ENCODE results near the gene TMEM184A. TPM values are rescaled to one million over a fixed set of nuclear protein-coding genes. Genes with fewer than 3 reads are reported as not detected.
A peak's percentile ranks its signal among the peaks of the same experiment; 100 is the strongest.

The TMEM184A gene
- total and polyA plus RNA-seq, 4 experiments from 2014 or later = not detected

- Mint-ChIP-seq H3K36me3 (peaks cover 0 to 23% of the 10 kb centered on the region in 2 donors), H3K4me3 (peak overlapping the region in 1 of 8 donors; percentile 39), H3K27me3 (no peaks in the 10 kb centered on the region), H3K27ac (peak overlapping the region in 1 of 7 donors; percentile 21), H3K4me1 (peaks cover 9 to 30% (median 18%) of the 10 kb centered on the region in 4 donors), H3K9me3 (no peaks in the 10 kb centered on the region)
- H3K27ac ChIP-seq (ENCODE audit: low read depth, low read length) = no peak overlapping the region
- intact Hi-C loops (cut with micrococcal nuclease) = no loop called here
- H3K9me3 ChIP-seq (ENCODE audit: control insufficient read depth in 1 of 2, low read length in 2 of 2) = no peaks in the 10 kb centered on the region
- no peaks in the 10 kb centered on the region for H3K27me3 ChIP-seq (ENCODE audit: insufficient read depth, low read length)
- no peak overlapping the region for H3K4me3 ChIP-seq (ENCODE audit: low read length in 2 of 2)
- H3K36me3 ChIP-seq (ENCODE audit: insufficient read depth, low read length) = peaks cover 11% of the 10 kb centered on the region
- H3K4me1 ChIP-seq (ENCODE audit: insufficient read depth, low read length) = peaks cover 20% of the 10 kb centered on the region
- ChIA-PET CTCF (ENCODE audit: partially characterized antibody) (no interaction called here), POLR2A (ENCODE audit: partially characterized antibody) (no interaction called here)
- DNase-seq = no peak
Measured at GRCh38 chr7:1566687-1567048, 10.7 kb upstream of the TMEM184A start.

DNA sequence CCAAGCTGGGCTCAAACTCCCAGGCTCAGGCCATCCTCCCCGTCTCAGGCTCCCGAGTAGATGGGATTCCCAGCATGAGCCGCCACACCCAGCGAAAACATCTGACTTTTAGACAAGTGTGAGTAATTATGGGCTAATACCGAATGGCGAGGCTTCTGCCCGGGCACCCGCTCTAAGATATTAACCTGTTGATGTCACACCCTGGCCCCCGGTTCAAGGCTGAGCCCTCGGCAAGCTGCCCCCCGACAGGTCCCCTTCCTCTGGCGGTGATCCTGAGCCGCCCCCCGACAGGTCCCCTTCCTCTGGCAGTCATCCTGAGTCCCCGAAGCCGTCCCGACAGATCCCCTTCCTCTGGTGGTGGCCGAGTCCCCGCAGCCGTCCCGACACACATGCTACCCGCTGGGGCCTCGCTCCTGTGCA lies 8.6 kb upstream of the TMEM184A start:
- ChIA-PET CTCF (ENCODE audit: partially characterized antibody) (no interaction called here), POLR2A (ENCODE audit: partially characterized antibody) (no interaction called here)
- Histone ChIP-seq H3K27me3 (ENCODE audit: insufficient read depth, low read length) (no peaks in the 10 kb centered on the region), H3K4me3 (ENCODE audit: low read length in 2 of 2) (no peak overlapping the region), H3K36me3 (ENCODE audit: insufficient read depth, low read length) (peaks cover 11% of the 10 kb centered on the region), H3K27ac (ENCODE audit: low read depth, low read length) (no peak overlapping the region), H3K9me3 (ENCODE audit: control insufficient read depth in 1 of 2, low read length in 2 of 2) (no peaks in the 10 kb centered on the region), H3K4me1 (ENCODE audit: insufficient read depth, low read length) (peaks cover 10% of the 10 kb centered on the region)
- no peaks in the 10 kb centered on the region for H3K9me3 Mint-ChIP-seq
- no peaks in the 10 kb centered on the region for H3K27me3 Mint-ChIP-seq
- peaks cover 5 to 21% (median 9%) of the 10 kb centered on the region in 4 donors for H3K4me1 Mint-ChIP-seq
- peaks cover 0 to 21% of the 10 kb centered on the region in 2 donors for H3K36me3 Mint-ChIP-seq
- intact Hi-C loops (cut with micrococcal nuclease) = no loop called here
- no peak for DNase-seq
- no peak overlapping the region for H3K4me3 Mint-ChIP-seq
- H3K27ac Mint-ChIP-seq = no peak overlapping the region

DNA sequence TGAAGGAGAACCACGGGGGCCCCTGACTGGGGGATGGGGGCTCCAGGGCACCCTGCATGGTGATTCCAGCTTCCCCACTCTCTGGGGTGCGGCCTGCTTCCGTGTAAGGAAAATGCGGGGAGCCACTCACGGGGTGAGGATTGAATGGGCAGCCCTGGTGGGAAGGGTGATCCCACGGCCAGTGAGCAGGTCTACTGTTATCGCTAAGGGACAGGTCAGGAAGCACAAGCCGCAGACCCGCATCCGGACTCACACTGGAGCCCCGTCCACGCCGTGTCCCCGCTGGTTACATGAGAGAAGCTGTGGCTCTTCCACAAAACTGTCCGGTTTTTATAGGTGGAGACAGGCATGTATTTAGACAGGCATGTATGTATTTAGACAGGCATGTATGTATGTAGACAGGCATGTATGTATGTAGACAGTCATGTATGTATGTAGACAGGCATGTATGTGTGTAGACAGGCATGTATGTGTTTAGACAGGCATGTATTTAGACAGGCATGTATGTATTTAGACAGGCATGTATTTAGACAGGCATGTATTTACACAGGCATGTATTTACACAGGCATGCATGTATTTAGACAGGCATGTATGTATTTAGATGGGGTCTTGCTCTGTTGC lies 8.1 kb upstream of the TMEM184A start:
- no peak for DNase-seq
- Histone ChIP-seq H3K4me3 (ENCODE audit: low read length in 2 of 2) (no peak overlapping the region), H3K4me1 (ENCODE audit: insufficient read depth, low read length) (peaks cover 7% of the 10 kb centered on the region), H3K27me3 (ENCODE audit: insufficient read depth, low read length) (no peaks in the 10 kb centered on the region), H3K27ac (ENCODE audit: low read depth, low read length) (no peak overlapping the region), H3K9me3 (ENCODE audit: control insufficient read depth in 1 of 2, low read length in 2 of 2) (no peaks in the 10 kb centered on the region), H3K36me3 (ENCODE audit: insufficient read depth, low read length) (peaks cover 11% of the 10 kb centered on the region)
- Mint-ChIP-seq H3K27me3 (no peaks in the 10 kb centered on the region), H3K9me3 (no peaks in the 10 kb centered on the region), H3K27ac (no peak overlapping the region), H3K4me1 (peaks cover 3 to 18% (median 7%) of the 10 kb centered on the region in 4 donors), H3K36me3 (peaks cover 0 to 20% of the 10 kb centered on the region in 2 donors), H3K4me3 (no peak overlapping the region)
- CTCF ChIA-PET (ENCODE audit: partially characterized antibody) = no interaction called here
- POLR2A ChIA-PET (ENCODE audit: partially characterized antibody) = no interaction called here
- intact Hi-C loops (cut with micrococcal nuclease) = no loop called here

DNA sequence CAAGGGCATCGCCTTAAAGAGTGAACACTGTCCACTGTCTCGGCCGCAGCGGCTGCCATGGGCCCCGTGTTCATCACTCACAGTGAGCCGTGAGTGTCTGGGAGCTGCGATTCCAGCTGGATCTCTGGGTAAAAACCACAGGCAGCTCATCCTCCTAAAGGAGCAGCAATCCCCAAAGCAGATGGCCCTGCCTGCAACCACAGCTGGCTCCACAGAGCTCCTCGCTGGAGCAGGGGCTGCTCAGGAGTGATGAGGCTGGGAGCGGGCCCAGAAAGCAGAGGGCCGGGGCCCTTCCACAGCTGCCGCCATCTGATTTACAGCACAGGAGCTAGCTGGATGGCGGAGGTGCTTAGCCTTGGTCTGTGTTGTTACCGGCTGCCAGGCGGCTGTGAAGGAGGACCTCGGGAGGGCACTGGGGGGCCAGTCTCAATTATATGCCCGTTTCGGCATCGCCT lies 6.6 kb upstream of the TMEM184A start:
- intact Hi-C loops (cut with micrococcal nuclease) = no loop called here
- Histone ChIP-seq H3K27ac (ENCODE audit: low read depth, low read length) (no peak overlapping the region), H3K4me1 (ENCODE audit: insufficient read depth, low read length) (no peaks in the 10 kb centered on the region), H3K36me3 (ENCODE audit: insufficient read depth, low read length) (peaks cover 8% of the 10 kb centered on the region), H3K9me3 (ENCODE audit: control insufficient read depth in 1 of 2, low read length in 2 of 2) (no peaks in the 10 kb centered on the region), H3K4me3 (ENCODE audit: low read length in 2 of 2) (no peak overlapping the region), H3K27me3 (ENCODE audit: insufficient read depth, low read length) (no peaks in the 10 kb centered on the region)
- Mint-ChIP-seq H3K9me3 (no peaks in the 10 kb centered on the region), H3K36me3 (peaks cover 0 to 11% of the 10 kb centered on the region in 2 donors), H3K4me3 (no peak overlapping the region), H3K4me1 (peaks cover 0 to 5% (median 0%) of the 10 kb centered on the region in 4 donors), H3K27ac (no peak overlapping the region), H3K27me3 (peaks cover 0 to 1% of the 10 kb centered on the region in 2 donors)
- no peak for DNase-seq
- ChIA-PET CTCF (ENCODE audit: partially characterized antibody) (no interaction called here), POLR2A (ENCODE audit: partially characterized antibody) (no interaction called here)

DNA sequence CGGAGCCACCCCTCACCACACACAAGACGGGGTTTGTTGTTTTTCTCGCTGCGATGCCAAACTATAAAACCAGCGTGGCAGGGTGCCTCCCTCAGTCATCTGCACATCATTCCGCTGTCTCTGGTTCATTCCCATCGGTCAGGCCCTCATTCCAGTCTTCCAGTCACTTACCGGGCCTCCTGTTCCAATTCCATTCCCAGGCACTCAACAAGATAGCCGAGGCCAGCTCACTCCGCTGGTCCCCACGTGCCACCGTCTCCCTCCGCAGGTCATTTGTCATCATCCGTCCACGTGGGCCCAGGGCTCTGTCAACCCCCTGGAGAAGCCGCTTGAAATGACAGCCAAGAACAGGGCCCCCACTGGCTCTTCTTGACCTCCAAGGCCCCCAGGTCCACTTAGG lies 6.1 kb upstream of the TMEM184A start:
- CTCF ChIA-PET (ENCODE audit: partially characterized antibody) = no interaction called here
- H3K27ac Mint-ChIP-seq = peak overlapping the region in 2 of 7 donors; percentile 46 to 53

GRCh38 chr7:1561036-1561940 lies 5.3 kb upstream of the TMEM184A start:
- ChIA-PET CTCF (ENCODE audit: partially characterized antibody) (interaction anchor here (0.6 kb wide), 1 partner anchor 746 kb away, joined by 3 read pairs; no protein-coding TSS in a partner anchor), POLR2A (ENCODE audit: partially characterized antibody) (no interaction called here)
- Histone ChIP-seq H3K4me3 (ENCODE audit: low read length in 2 of 2) (no peak overlapping the region), H3K27me3 (ENCODE audit: insufficient read depth, low read length) (no peaks in the 10 kb centered on the region), H3K4me1 (ENCODE audit: insufficient read depth, low read length) (no peaks in the 10 kb centered on the region), H3K27ac (ENCODE audit: low read depth, low read length) (no peak overlapping the region), H3K9me3 (ENCODE audit: control insufficient read depth in 1 of 2, low read length in 2 of 2) (no peaks in the 10 kb centered on the region), H3K36me3 (ENCODE audit: insufficient read depth, low read length) (no peaks in the 10 kb centered on the region)
- H3K4me3 Mint-ChIP-seq = no peak overlapping the region
- no peak for DNase-seq
- peaks cover 0 to 1% of the 10 kb centered on the region in 2 donors for H3K27me3 Mint-ChIP-seq
- no peaks in the 10 kb centered on the region for H3K36me3 Mint-ChIP-seq
- intact Hi-C loops (cut with micrococcal nuclease) = no loop called here
- H3K9me3 Mint-ChIP-seq = no peaks in the 10 kb centered on the region
- no peak overlapping the region for H3K27ac Mint-ChIP-seq
- peaks cover 0 to 2% (median under 1%) of the 10 kb centered on the region in 4 donors for H3K4me1 Mint-ChIP-seq

More for the DNA sequence above, 6.1 kb upstream of the TMEM184A start:
- Histone ChIP-seq H3K4me1 (ENCODE audit: insufficient read depth, low read length) (no peaks in the 10 kb centered on the region), H3K27ac (ENCODE audit: low read depth, low read length) (no peak overlapping the region), H3K4me3 (ENCODE audit: low read length in 2 of 2) (no peak overlapping the region), H3K36me3 (ENCODE audit: insufficient read depth, low read length) (peaks cover 3% of the 10 kb centered on the region), H3K27me3 (ENCODE audit: insufficient read depth, low read length) (no peaks in the 10 kb centered on the region), H3K9me3 (ENCODE audit: control insufficient read depth in 1 of 2, low read length in 2 of 2) (no peaks in the 10 kb centered on the region)
- Mint-ChIP-seq H3K4me3 (no peak overlapping the region), H3K9me3 (no peaks in the 10 kb centered on the region), H3K4me1 (peaks cover 0 to 3% (median 0%) of the 10 kb centered on the region in 4 donors), H3K36me3 (peaks cover 0 to 6% of the 10 kb centered on the region in 2 donors), H3K27me3 (peaks cover 0 to 1% of the 10 kb centered on the region in 2 donors)
- DNase-seq = no peak
- intact Hi-C loops (cut with micrococcal nuclease) = no loop called here
- POLR2A ChIA-PET (ENCODE audit: partially characterized antibody) = no interaction called here

DNA sequence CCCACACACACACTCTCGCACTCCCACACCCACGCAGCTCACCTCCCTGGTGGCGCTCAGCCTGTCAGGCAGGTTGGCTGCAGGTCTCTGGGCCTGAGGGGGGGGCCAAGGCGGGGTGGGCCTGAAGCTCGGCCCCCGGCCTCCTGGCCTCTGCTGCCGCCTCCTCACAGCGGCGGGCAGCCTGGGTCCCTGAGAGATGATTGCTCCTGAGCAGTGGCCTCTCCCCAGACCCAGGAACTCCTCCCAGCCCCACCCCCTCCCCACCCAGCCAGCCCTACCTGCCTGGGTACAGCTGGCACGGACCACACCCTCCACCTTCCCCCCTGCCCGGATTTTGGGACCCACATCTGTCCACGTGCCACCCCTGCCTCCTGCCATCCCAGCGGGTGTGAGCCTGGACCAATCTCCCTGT lies 4.6 kb upstream of the TMEM184A start:
- H3K4me1 Mint-ChIP-seq = peaks cover 0 to 3% (median under 1%) of the 10 kb centered on the region in 4 donors
- Histone ChIP-seq H3K27me3 (ENCODE audit: insufficient read depth, low read length) (no peaks in the 10 kb centered on the region), H3K4me1 (ENCODE audit: insufficient read depth, low read length) (no peaks in the 10 kb centered on the region), H3K4me3 (ENCODE audit: low read length in 2 of 2) (no peak overlapping the region), H3K27ac (ENCODE audit: low read depth, low read length) (no peak overlapping the region), H3K9me3 (ENCODE audit: control insufficient read depth in 1 of 2, low read length in 2 of 2) (no peaks in the 10 kb centered on the region), H3K36me3 (ENCODE audit: insufficient read depth, low read length) (no peaks in the 10 kb centered on the region)
- intact Hi-C loops (cut with micrococcal nuclease) = no loop called here
- no peaks in the 10 kb centered on the region for H3K36me3 Mint-ChIP-seq
- DNase-seq = no peak
- H3K27me3 Mint-ChIP-seq = peaks cover 0 to 1% of the 10 kb centered on the region in 2 donors
- CTCF ChIA-PET (ENCODE audit: partially characterized antibody) = no interaction called here
- no peak overlapping the region for H3K27ac Mint-ChIP-seq
- POLR2A ChIA-PET (ENCODE audit: partially characterized antibody) = no interaction called here
- H3K9me3 Mint-ChIP-seq = no peaks in the 10 kb centered on the region
- H3K4me3 Mint-ChIP-seq = no peak overlapping the region

Data from CD4-positive, alpha-beta memory T cell (primary cell).